Pancreas (tissue), 10 donors: Measurements from ENCODE around the gene CMPK1. TPM values are rescaled to one million over a fixed set of nuclear protein-coding genes. Genes with fewer than 3 reads are reported as not detected.

ENCODE experiments used
- ATAC-seq, 4 donors: fragments of 200-7000 bp; cut with Tn5 transposase; one replicate each; pipeline versions ENCODE4 v1.8.0 to v1.9.1; 2020; ENCODE audit warnings: mild to moderate bottlenecking in 4 of 4, moderate library complexity in 4 of 4
- DNase-seq, 6 donors: peaks; one replicate each; pipeline ENCODE4 v3.0.0-alpha.2; 2020
- FAIRE-seq: peaks from 2 replicates; lab custom pipeline; 2012; peaks lifted over from hg19 to GRCh38; lab: Jason Lieb, UNC
- H3K27ac ChIP-seq, 4 donors: fragments of 200-600 bp; sonication (generic); 1 replicate in 3 of 4; 2 replicates in 1 of 4; pipeline versions ENCODE4 v1.5.0 to v1.8.0; 2020
- H3K27me3 ChIP-seq, 4 donors: fragments of 200-600 bp; one replicate each; pipeline ENCODE4 v1.8.0; 2021
- H3K36me3 ChIP-seq, 3 donors: fragments of 200-600 bp; sonication (generic) in 1 of 3; one replicate each; pipeline versions ENCODE4 v1.5.0 to v1.8.0; 2020 to 2021
- H3K4me1 ChIP-seq, 3 donors: fragments of 200-600 bp; one replicate each; pipeline ENCODE4 v1.8.0; 2021
- H3K4me3 ChIP-seq, 4 donors: fragments of 200-600 bp; sonication (generic) in 2 of 4; one replicate each; pipeline versions ENCODE4 v1.5.0 to v1.8.0; 2020 to 2021
- H3K9me3 ChIP-seq, 4 donors: fragments of 200-600 bp; one replicate each; pipeline ENCODE4 v1.8.0; 2021
- CTCF ChIP-seq, 4 donors: fragments of 200-600 bp; sonication (generic) in 3 of 4; IDR thresholded peaks; one replicate each; pipeline versions ENCODE4 v1.5.0 to v1.8.0; 2021; ENCODE audit warnings: antibody characterized with exemption in 4 of 4
- WGBS, 2 donors: extraction: QIAGEN DNeasy Blood & Tissue Kit; methylation state at CpG; one replicate each; pipeline ENCODE4 v1.1.7; 2013; 5-methylcytosine and 5-hydroxymethylcytosine counted together
- intact Hi-C, 3 donors: fragments of 100-400 bp; cut with DNase I; formaldehyde crosslinking; loops; one replicate each; pipeline versions ENCODE4 v1.11.1 to v1.14.2; 2022
- polyA plus RNA-seq, 2 donors: library from polyadenylated mRNA; stranded (reverse); fragments of 200-250 nt; gene quantifications; one replicate each; pipeline ENCODE4 v1.2.3, GENCODE V29; 2013
- total RNA-seq, 6 donors: library from RNA; stranded (reverse); fragmentation: NEBNext Ultra II Directional in 4 of 6; extraction: Animal tissue kit (Norgen Biotek cat#: 25700) in 4 of 6; gene quantifications; one replicate each; pipeline versions ENCODE4 v1.2.1 to v1.2.4, GENCODE V29; 2021 to 2023
- donor health status: healthy with polysubstance abuse.
- donor health status: DM: no; HTN: no; CAD: no; lungs with moderate emphysema.
- donor health status: DM: no; HTN: no; CAD: no.
- donor health status: control.
- donor health status: control.
- donor health status: Bipolar disorder and iron deficiency.
- donor health status: DM: yes; HTN: yes; CAD: no.
- donor health status: DM: no; HTN: no; CAD: no.
- donor health status: DM: no; HTN: no; CAD: no.
- donor health status: DM: yes; HTN: yes; CAD: no.

The CMPK1 gene
- total and polyA plus RNA-seq, 8 donors, result 43.8 to 93.0 (median 65.7) TPM

- FAIRE-seq (no peak), DNase-seq (no peak), ATAC-seq (no peak)
- H3K9me3 ChIP-seq, result no peaks in the 10 kb centered on the region
- WGBS, 2 donors, result 99% methylated on average over 3 of the region's 3 CpGs
- no peaks in the 10 kb centered on the region for H3K27me3 ChIP-seq
- no peaks in the 10 kb centered on the region for H3K4me1 ChIP-seq
- TF ChIP-seq CTCF (IDR thresholded peaks at IDR 0.05), result no peak
- no peak overlapping the region for H3K4me3 ChIP-seq
- no peak overlapping the region for H3K27ac ChIP-seq
- intact Hi-C loops, result no loop called here
- peaks cover 0 to 19% (median 0%) of the 10 kb centered on the region in 3 donors for H3K36me3 ChIP-seq
Measured at GRCh38 chr1:47384083-47384482, 50.5 kb downstream of the CMPK1 start.

GRCh38 chr1:47385020-47385419 lies 51.4 kb downstream of the CMPK1 start:
- intact Hi-C loops, result no loop called here
- WGBS, 2 donors, result 82 to 89% methylated on average over 6 of the region's 6 CpGs
- TF ChIP-seq CTCF (IDR thresholded peaks at IDR 0.05), result no peak

GRCh38 chr1:47386268-47386667 lies 52.7 kb downstream of the CMPK1 start:
- intact Hi-C loops, result no loop called here
- no peak for ATAC-seq
- no peaks in the 10 kb centered on the region for H3K4me1 ChIP-seq
- no peak overlapping the region for H3K27ac ChIP-seq
- no peak for FAIRE-seq
- TF ChIP-seq CTCF (IDR thresholded peaks at IDR 0.05), result no peak
- no peak for DNase-seq
- H3K9me3 ChIP-seq, result no peaks in the 10 kb centered on the region
- peaks cover 0 to 11% (median 0%) of the 10 kb centered on the region in 3 donors for H3K36me3 ChIP-seq
- H3K4me3 ChIP-seq, result no peak overlapping the region
- 97% methylated on average over 5 of the region's 5 CpGs for WGBS, 2 donors
- no peaks in the 10 kb centered on the region for H3K27me3 ChIP-seq

More at GRCh38 chr1:47385020-47385419, 51.4 kb downstream of the CMPK1 start:
- no peak for ATAC-seq
- Histone ChIP-seq H3K27ac (no peak overlapping the region), H3K36me3 (peaks cover 0 to 19% (median 0%) of the 10 kb centered on the region in 3 donors), H3K27me3 (no peaks in the 10 kb centered on the region), H3K9me3 (no peaks in the 10 kb centered on the region), H3K4me1 (no peaks in the 10 kb centered on the region), H3K4me3 (no peak overlapping the region)
- DNase-seq, result no peak
- no peak for FAIRE-seq

GRCh38 chr1:47388030-47388890 lies 54.7 kb downstream of the CMPK1 start:
- Histone ChIP-seq H3K36me3 (no peaks in the 10 kb centered on the region), H3K27ac (no peak overlapping the region), H3K4me1 (no peaks in the 10 kb centered on the region), H3K4me3 (no peak overlapping the region), H3K9me3 (no peaks in the 10 kb centered on the region), H3K27me3 (no peaks in the 10 kb centered on the region)
- 21 to 25% methylated on average over 10 of the region's 10 CpGs for WGBS, 2 donors
- no peak for TF ChIP-seq CTCF (IDR thresholded peaks at IDR 0.05)
- DNase-seq (no peak), FAIRE-seq (no peak), ATAC-seq (peak in 3 of 4 donors; percentile 24 to 31 (median 24))
- intact Hi-C loops, result no loop called here

GRCh38 chr1:47388891-47389238 lies 55.3 kb downstream of the CMPK1 start:
- DNase-seq (peak; percentile 18 to 77 (median 50)), ATAC-seq (peak; percentile 68 to 95 (median 88)), FAIRE-seq (no peak)
- H3K9me3 ChIP-seq, result no peaks in the 10 kb centered on the region
- H3K4me1 ChIP-seq, result no peaks in the 10 kb centered on the region
- H3K27ac ChIP-seq, result no peak overlapping the region
- H3K4me3 ChIP-seq, result no peak overlapping the region
- intact Hi-C loops, result no loop called here
- H3K36me3 ChIP-seq, result no peaks in the 10 kb centered on the region
- TF ChIP-seq CTCF (IDR thresholded peaks at IDR 0.05), result peak; percentile 23 to 63 (median 56)
- WGBS, 2 donors, result 20 to 26% methylated on average over 3 of the region's 3 CpGs
- no peaks in the 10 kb centered on the region for H3K27me3 ChIP-seq
